ENCODE measurements around the gene UGT1A9. TPM values are rescaled to one million over a fixed set of nuclear protein-coding genes. Genes with fewer than 3 reads are reported as not detected.

The UGT1A9 gene
- total RNA-seq, 1 donor from 2014 or later = not detected

DNA sequence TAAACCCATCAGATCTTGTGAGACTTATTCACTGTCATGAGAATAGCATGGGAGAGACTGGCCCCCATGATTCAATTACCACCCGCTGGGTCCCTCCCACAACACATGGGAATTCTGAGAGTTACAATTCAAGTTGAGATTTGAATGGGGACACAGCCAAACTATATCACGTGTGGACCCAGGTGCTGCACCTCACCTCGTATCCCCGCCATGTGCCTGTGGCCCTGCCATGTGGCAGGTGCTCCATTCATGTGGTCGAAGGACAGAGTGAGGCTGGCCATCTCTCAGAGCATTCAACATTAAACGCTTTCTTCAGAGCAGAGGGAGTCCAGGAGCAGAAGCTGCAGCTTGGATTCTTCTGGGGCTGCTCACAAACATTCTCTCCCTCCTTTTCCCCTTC is 138.7 kb downstream of the UGT1A9 start:
- Histone ChIP-seq H3K4me1 (no peaks in the 10 kb centered on the region), H3K9me3 (no peaks in the 10 kb centered on the region), H3K27me3 (ENCODE audit: low read depth) (no peaks in the 10 kb centered on the region), H3K27ac (no peak overlapping the region), H3K4me3 (no peak overlapping the region), H3K36me3 (no peaks in the 10 kb centered on the region)
- TF ChIP-seq, protein P1, sequence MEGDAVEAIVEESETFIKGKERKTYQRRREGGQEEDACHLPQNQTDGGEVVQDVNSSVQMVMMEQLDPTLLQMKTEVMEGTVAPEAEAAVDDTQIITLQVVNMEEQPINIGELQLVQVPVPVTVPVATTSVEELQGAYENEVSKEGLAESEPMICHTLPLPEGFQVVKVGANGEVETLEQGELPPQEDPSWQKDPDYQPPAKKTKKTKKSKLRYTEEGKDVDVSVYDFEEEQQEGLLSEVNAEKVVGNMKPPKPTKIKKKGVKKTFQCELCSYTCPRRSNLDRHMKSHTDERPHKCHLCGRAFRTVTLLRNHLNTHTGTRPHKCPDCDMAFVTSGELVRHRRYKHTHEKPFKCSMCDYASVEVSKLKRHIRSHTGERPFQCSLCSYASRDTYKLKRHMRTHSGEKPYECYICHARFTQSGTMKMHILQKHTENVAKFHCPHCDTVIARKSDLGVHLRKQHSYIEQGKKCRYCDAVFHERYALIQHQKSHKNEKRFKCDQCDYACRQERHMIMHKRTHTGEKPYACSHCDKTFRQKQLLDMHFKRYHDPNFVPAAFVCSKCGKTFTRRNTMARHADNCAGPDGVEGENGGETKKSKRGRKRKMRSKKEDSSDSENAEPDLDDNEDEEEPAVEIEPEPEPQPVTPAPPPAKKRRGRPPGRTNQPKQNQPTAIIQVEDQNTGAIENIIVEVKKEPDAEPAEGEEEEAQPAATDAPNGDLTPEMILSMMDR (IDR thresholded peaks at IDR 0.05) = no peak
- no peak for ATAC-seq
- DNase-seq = no peak
- intact Hi-C loops (cut with DNase I) = no loop called here

DNA sequence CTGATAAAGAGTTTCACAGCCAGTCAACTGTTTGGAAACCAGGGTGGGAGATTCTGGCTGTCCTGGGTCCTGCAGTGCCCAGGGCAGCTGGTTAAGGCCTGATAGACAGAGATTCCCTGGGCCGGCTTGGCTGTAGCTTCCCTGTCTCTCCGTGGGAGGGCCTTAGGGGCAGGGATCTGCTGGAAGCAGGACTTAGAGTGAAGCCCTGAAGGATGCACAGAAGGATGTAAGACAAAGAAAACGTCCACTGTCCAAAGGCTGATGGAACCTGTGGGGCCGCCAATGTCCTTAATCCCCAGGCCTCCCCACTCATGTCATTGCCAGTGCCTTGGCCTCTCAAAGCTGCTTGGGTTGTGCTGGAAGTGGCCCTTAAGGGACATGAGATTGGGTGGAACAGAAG is 139.4 kb downstream of the UGT1A9 start:
- no peaks in the 10 kb centered on the region for H3K27me3 ChIP-seq (ENCODE audit: low read depth)
- no peaks in the 10 kb centered on the region for H3K36me3 ChIP-seq
- no peak overlapping the region for H3K4me3 ChIP-seq
- H3K9me3 ChIP-seq = no peaks in the 10 kb centered on the region
- intact Hi-C loops (cut with DNase I) = no loop called here
- DNase-seq (no peak), ATAC-seq (no peak)
- TF ChIP-seq, protein P1 (IDR thresholded peaks at IDR 0.05) = no peak
- H3K4me1 ChIP-seq = no peaks in the 10 kb centered on the region
- H3K27ac ChIP-seq = no peak overlapping the region

DNA sequence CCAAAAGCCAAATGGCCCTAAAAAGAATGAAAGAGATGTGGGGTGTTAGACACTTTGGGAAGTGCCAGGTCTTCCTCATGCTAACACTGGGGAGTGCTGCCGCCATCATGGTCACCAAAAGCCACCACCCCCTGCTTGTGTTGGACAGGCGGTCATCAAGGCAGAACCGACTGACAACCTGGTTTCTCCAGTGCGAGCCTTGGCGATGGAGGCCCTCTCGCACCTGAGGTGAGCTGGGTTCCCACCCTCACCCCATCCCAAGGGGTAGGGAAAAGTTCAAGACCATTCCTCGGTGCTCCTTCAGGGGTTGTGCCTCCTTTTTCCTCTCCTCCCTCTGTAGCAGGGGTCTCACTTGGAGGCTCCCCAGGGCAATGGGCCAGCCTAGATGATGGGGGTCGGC is 140.0 kb downstream of the UGT1A9 start:
- H3K36me3 ChIP-seq = no peaks in the 10 kb centered on the region
- TF ChIP-seq, protein P1 (IDR thresholded peaks at IDR 0.05) = no peak
- no peaks in the 10 kb centered on the region for H3K27me3 ChIP-seq (ENCODE audit: low read depth)
- H3K4me1 ChIP-seq = no peaks in the 10 kb centered on the region
- no peak for DNase-seq
- H3K27ac ChIP-seq = no peak overlapping the region
- no peak overlapping the region for H3K4me3 ChIP-seq
- intact Hi-C loops (cut with DNase I) = no loop called here
- no peaks in the 10 kb centered on the region for H3K9me3 ChIP-seq
- ATAC-seq = no peak

DNA sequence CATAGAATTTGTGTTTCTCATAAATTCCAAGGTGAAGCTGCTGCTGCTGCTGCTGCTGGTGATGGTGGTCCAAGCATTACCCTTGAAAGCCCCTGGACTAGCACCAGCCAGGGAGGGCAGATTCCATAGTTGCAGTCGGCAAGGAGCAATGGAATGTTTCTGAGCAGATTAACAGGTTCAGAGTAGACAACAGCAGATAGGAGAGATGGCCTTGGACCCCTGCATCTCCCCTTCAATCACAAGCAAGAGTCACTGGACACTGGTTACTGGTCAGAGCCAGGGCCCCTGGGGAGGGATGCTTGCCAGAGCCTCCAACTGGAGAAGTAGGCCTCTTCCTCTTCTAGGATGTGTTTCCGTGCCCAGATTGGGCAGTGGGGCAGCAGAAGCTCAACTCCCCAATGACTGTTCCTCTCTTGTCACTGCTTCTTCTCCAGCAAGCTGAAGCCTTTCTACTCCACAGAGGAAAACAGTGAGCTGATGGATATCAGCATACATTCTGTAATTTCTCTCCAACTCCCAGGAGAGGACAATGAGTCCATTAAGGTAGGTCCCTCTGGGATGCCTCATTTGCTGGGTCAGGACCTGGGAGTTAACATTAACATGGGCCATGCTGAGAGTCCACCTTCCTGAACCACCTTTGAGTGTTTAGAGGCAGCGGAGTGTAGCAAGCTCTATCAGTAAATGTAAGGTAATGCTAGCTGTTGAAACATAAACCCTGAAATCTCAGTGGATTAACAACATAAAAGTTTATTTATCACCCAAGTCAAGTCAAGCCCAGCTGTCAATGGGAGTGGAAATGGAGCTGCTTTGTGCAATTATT is 141.7 kb downstream of the UGT1A9 start:
- TF ChIP-seq, protein P1 (IDR thresholded peaks at IDR 0.05) = no peak
- Histone ChIP-seq H3K27ac (no peak overlapping the region), H3K27me3 (ENCODE audit: low read depth) (no peaks in the 10 kb centered on the region), H3K4me3 (no peak overlapping the region), H3K36me3 (no peaks in the 10 kb centered on the region), H3K9me3 (no peaks in the 10 kb centered on the region), H3K4me1 (no peaks in the 10 kb centered on the region)
- ATAC-seq = no peak
- intact Hi-C loops (cut with DNase I) = no loop called here
- peak; percentile 21 for DNase-seq

DNA sequence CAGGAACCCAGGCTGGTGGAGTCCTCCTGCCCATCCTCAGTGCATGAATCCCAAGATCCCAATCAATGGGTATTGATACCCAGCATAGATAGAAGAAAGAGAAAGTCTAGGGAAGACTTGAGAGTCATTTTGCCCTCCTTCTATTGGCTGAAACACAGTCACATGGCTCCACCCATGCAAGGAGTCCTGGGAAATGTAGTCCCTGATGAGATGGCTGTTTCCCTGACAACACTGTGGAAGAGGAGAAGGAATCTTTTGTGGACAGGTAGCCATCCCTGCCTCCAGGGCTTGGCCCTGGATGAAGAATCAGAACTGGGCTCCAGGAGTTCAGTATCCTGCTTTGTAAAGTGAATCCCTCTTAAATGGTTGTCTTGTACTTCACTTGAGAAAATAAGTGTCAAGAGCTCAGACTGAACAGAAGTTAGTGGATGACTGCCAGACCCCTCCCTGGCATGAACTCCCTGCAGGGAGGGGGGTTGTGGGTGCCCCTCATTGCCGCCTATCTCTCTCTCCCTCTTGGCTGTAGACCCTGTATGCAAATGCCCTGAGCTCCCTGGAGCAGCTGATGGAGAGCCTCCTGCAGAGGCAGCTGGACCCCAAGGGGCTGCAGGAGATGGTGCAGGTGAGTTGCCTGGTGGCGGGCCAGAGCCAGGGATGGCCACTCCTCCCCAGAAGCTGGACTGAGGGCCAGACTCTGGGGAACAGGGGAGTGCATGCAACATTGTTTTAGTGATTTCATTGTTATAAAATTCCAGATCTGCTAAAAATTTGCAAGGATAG is 142.5 kb downstream of the UGT1A9 start:
- Histone ChIP-seq H3K27me3 (ENCODE audit: low read depth) (no peaks in the 10 kb centered on the region), H3K9me3 (no peaks in the 10 kb centered on the region), H3K27ac (no peak overlapping the region), H3K4me3 (no peak overlapping the region), H3K36me3 (no peaks in the 10 kb centered on the region), H3K4me1 (no peaks in the 10 kb centered on the region)
- ATAC-seq (no peak), DNase-seq (no peak)
- TF ChIP-seq, protein P1 (IDR thresholded peaks at IDR 0.05) = no peak
- intact Hi-C loops (cut with DNase I) = no loop called here

Measured in lower lobe of right lung (tissue), 2 donors.